Placental pericyte (primary cell): ENCODE data around the gene ALG5. TPM values are rescaled to one million over a fixed set of nuclear protein-coding genes. Genes with fewer than 3 reads are reported as not detected.

Experiments
- total RNA-seq: library from RNA; depleted of rRNA; stranded (reverse); fragments of >200 nt; gene quantifications from 2 replicates; pipeline ENCODE4 v1.2.3, GENCODE V29; 2012

The ALG5 gene
- 31.2 and 60.2 TPM in 2 replicates for total RNA-seq

DNA sequence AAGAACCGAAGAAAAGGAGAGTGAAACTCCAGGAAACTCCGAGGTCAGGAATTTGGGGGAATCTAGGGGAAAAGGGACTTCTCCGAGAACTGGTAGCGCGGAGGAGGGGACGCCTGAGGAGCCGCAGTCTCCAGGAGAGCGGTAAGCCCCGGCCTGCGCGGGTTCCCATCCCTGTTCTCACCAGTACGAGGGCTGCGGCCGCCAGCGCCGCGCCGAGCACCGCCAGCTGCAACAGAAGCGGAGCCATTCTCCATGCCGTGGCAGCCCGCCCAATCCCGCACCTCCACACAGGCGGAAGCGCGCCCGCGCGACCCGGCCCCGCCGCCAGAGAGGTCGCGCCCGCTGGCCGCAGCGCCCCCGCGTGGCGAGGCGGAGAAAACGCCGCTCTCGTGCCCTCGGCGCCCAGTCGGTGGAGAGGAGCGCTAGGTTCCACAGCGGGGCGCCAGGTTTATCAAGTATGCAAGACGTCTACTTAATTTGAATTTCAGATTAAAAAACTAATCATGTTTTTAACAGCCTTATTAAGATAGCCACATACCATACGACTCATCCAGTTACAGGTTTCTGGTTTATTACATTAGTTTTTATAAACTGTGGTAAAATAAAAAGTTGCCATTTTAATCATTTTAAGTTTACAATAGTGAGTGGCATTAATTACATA is at the start of gene ALG5:
TSS of gene ALG5 (minus strand) at position 287 of the 661 bp plus-strand sequence. CDS start at position 247, 40 bp downstream.

GRCh38 chr13:36919833-36920615 is 79.1 kb downstream of the ALG5 start, which contains the start of gene SMAD9:
TSS of gene SMAD9 (minus strand) at chr13:36920238. CDS start at chr13:36879689, 40,549 bp downstream.

Other genes with a start within 250 kb of the ALG5 start
- gene RFXAP, start 180.1 kb downstream of the ALG5 start, total RNA-seq: 1.5 and 2.3 TPM in 2 replicates
- gene SMAD9, start 79.1 kb downstream of the ALG5 start, total RNA-seq: 0.88 and 1.3 TPM in 2 replicates
- 19.5 and 42.9 TPM in 2 replicates for gene EXOSC8, start 1.4 kb upstream of the ALG5 start, total RNA-seq
- 48.4 and 85.0 TPM in 2 replicates for gene SUPT20H, start 60.3 kb upstream of the ALG5 start, total RNA-seq
- not detected in 2 replicates for gene CSNK1A1L, start 106.3 kb upstream of the ALG5 start, total RNA-seq